AG04450 (cell line): Measurements from ENCODE around the gene SLC7A11. TPM values are rescaled to one million over a fixed set of nuclear protein-coding genes. Genes with fewer than 3 reads are reported as not detected.

ENCODE experiments used
- CTCF ChIA-PET: fragments of 300-600, 350-600 bp; formaldehyde crosslinking; extraction: SDS; loops from one replicate; lab custom pipeline; 2022; ENCODE audit warnings: antibody characterized with exemption, inconsistent platforms; lab: Charles Lee
- POLR2A ChIA-PET: fragments of 350-600 bp; formaldehyde crosslinking; extraction: SDS; loops from one replicate; lab custom pipeline; 2021; ENCODE audit warnings: antibody characterized with exemption, inconsistent platforms; lab: Yijun Ruan, JAX
- DNase-seq: peaks from one replicate; pipeline ENCODE4 v3.0.0-alpha.2; 2011; ENCODE audit warnings: low read depth, low spot score
- H3K27ac ChIP-seq: one replicate; pipeline ENCODE4 v1.5.1; 2012; ENCODE audit warnings: low read depth, low read length, control low read depth
- H3K27me3 ChIP-seq: one replicate; pipeline ENCODE4 v1.6.0; 2012; ENCODE audit warnings: low read length; ENCODE audit not compliant: control insufficient read depth, insufficient read depth
- H3K4me3 ChIP-seq: 2 replicates; pipeline ENCODE4 v1.5.1; 2011; ENCODE audit warnings: mild to moderate bottlenecking, low read depth, low read length, control low read depth
- H3K9me3 ChIP-seq: 2 replicates; pipeline ENCODE4 v1.5.1; 2012; ENCODE audit warnings: low read length; ENCODE audit not compliant: control insufficient read depth, insufficient read depth
- CTCF ChIP-seq: IDR thresholded peaks from 2 replicates; pipeline ENCODE4 v1.5.1; 2011; ENCODE audit warnings: low read depth, low read length, control low read depth, inconsistent platforms
- polyA plus RNA-seq: library from polyadenylated mRNA; depleted of rRNA; stranded (reverse); fragments of >200 nt; gene quantifications from 2 replicates; pipeline ENCODE4 v1.2.3, GENCODE V29; 2011

SLC7A11 gene
- polyA plus RNA-seq, 1 experiment, result 80.5 TPM

GRCh38 chr4:138256608-138257007, 14.5 kb upstream of the SLC7A11 start:
- no peak for TF ChIP-seq CTCF
- no peak overlapping the region for H3K27ac ChIP-seq
- ChIA-PET CTCF (interaction anchor here (0.9 kb wide), 1 partner anchor 353 kb away, joined by 4 read pairs; no protein-coding TSS in a partner anchor), POLR2A (no interaction called here)
- H3K9me3 ChIP-seq, result no peaks in the 10 kb centered on the region
- H3K27me3 ChIP-seq, result no peaks in the 10 kb centered on the region
- no peak for DNase-seq
- no peak overlapping the region for H3K4me3 ChIP-seq

- Histone ChIP-seq H3K27ac (no peak overlapping the region), H3K27me3 (no peaks in the 10 kb centered on the region), H3K4me3 (no peak overlapping the region), H3K9me3 (no peaks in the 10 kb centered on the region)
- no peak for DNase-seq
- POLR2A ChIA-PET, result no interaction called here
- TF ChIP-seq CTCF, result no peak
- CTCF ChIA-PET, result interaction anchor here (0.9 kb wide), 1 partner anchor 353 kb away, joined by 4 read pairs; no protein-coding TSS in a partner anchor
Observed at GRCh38 chr4:138255917-138256597, 13.9 kb upstream of the SLC7A11 start.

GRCh38 chr4:138252551-138252950, 10.4 kb upstream of the SLC7A11 start:
- no peak for DNase-seq
- no peak for TF ChIP-seq CTCF
- H3K9me3 ChIP-seq, result no peaks in the 10 kb centered on the region
- H3K4me3 ChIP-seq, result no peak overlapping the region
- H3K27me3 ChIP-seq, result no peaks in the 10 kb centered on the region
- no peak overlapping the region for H3K27ac ChIP-seq
- CTCF ChIA-PET, result no interaction called here
- POLR2A ChIA-PET, result no interaction called here

GRCh38 chr4:138251938-138252337, 9.8 kb upstream of the SLC7A11 start:
- Histone ChIP-seq H3K27me3 (no peaks in the 10 kb centered on the region), H3K9me3 (no peaks in the 10 kb centered on the region), H3K27ac (no peak overlapping the region), H3K4me3 (no peak overlapping the region)
- no peak for DNase-seq
- ChIA-PET CTCF (no interaction called here), POLR2A (no interaction called here)
- TF ChIP-seq CTCF, result no peak

GRCh38 chr4:138249132-138249531, 7.0 kb upstream of the SLC7A11 start:
- no peaks in the 10 kb centered on the region for H3K9me3 ChIP-seq
- H3K4me3 ChIP-seq, result no peak overlapping the region
- POLR2A ChIA-PET, result no interaction called here
- TF ChIP-seq CTCF, result no peak
- no peaks in the 10 kb centered on the region for H3K27me3 ChIP-seq
- CTCF ChIA-PET, result interaction anchor here (0.6 kb wide), 1 partner anchor 32 kb away, joined by 3 read pairs; no protein-coding TSS in a partner anchor
- no peak overlapping the region for H3K27ac ChIP-seq
- DNase-seq, result no peak
